GM13976 (cell line): ENCODE measurements around the gene RPS15A.

Experiments
- DNase-seq: peaks from one replicate; pipeline ENCODE4 v3.0.0; 2012; ENCODE audit warnings: low spot score
- CTCF ChIP-seq: IDR thresholded peaks from 2 replicates; pipeline ENCODE4 v1.5.1; 2012; ENCODE audit warnings: borderline replicate concordance, mild to moderate bottlenecking; ENCODE audit not compliant: insufficient read depth; ENCODE audit errors: extremely low read depth, missing control alignments, control extremely low read depth
- in situ Hi-C: fragments of 300-500 bp; cut with MboI; formaldehyde crosslinking; loops from one replicate; pipeline ENCODE4 v1.12.0; 2022; ENCODE audit warnings: low sequenced_read_pairs, mixed read lengths, inconsistent platforms; ENCODE audit not compliant: unreplicated experiment

Gene RPS15A

GRCh38 chr16:18799500-18799899 lies 9.4 kb upstream of the RPS15A start:
- in situ Hi-C loops, result no loop called here
- TF ChIP-seq CTCF, result no peak
- no peak for DNase-seq

GRCh38 chr16:18797746-18798145 lies 7.6 kb upstream of the RPS15A start:
- no peak for TF ChIP-seq CTCF
- no peak for DNase-seq
- in situ Hi-C loops, result no loop called here

- in situ Hi-C loops, result no loop called here
- no peak for DNase-seq
- TF ChIP-seq CTCF, result no peak
Observed at GRCh38 chr16:18796377-18796776, 6.2 kb upstream of the RPS15A start.

DNA sequence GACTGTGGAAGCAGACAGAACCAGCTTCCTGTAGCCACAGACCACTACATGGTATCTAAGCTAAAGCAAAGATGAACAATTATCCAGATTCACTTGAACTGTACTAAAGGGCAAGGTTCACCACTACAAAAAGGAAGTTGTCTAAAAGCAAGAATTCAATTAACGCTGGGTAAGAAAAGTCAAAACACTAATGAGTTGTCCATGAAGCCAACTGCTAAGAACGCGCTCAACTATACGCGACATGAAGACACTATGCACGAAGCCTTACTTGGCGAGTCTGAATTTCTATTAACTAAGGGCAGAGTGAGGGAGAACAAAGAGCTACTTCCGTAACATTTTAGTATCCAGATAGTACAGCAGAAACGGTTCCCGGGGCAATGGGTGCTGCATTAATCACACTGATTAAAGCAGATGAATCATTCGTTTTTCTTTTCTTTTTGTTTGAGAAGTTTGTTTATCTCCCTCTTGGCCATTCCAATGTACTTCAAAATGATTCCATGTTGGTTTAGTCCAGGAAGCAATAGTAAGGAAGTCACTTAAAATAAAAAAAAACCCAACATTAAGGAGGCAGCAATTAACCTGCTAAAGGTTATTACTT lies 2.8 kb upstream of the RPS15A start:
- no peak for DNase-seq
- TF ChIP-seq CTCF, result no peak
- in situ Hi-C loops, result no loop called here

GRCh38 chr16:18789515-18789849 lies 652 bp downstream of the RPS15A start:
- in situ Hi-C loops, result no loop called here
- TF ChIP-seq CTCF, result no peak
- no peak for DNase-seq

DNA sequence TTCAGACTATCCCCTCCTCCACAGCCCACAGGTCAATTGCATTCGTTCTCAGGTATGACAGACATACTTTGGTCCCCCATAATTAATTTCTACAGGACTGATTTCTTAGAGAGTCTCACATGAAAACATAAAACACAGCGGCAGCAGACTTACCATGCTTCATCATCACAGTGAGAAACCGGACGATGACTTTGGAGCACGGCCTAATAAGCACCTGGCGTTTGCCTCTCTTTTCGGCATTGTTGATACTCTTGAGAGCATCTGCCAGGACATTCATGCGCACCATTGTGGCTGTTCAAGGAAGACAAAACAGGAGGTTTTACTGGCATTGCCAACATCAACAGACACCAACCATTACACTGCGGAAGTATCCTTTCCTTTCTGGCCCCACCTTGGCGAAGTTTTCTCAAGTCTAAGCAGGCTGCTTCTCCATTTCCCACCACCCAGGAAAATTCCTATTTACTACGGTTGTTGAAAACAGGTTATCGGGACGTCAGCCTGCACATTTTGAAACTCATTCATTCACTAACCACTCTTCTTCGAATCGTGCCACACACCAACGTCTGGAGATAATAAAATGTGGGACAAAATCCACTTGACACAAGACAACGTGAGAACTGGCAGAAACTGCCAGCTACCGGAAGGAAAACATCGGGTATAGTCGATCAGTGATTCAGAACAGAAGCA lies 1.2 kb downstream of the RPS15A start:
- in situ Hi-C loops, result no loop called here
- TF ChIP-seq CTCF, result no peak
- DNase-seq, result no peak
